Upper lobe of left lung (tissue), 6 donors: ENCODE results near the gene PRRC2C. TPM values are rescaled to one million over a fixed set of nuclear protein-coding genes. Genes with fewer than 3 reads are reported as not detected.

Source experiments
- ATAC-seq, 2 donors: fragments of 200-7000 bp; cut with Tn5 transposase; one replicate each; pipeline ENCODE4 v1.9.1; 2022; ENCODE audit warnings: mild to moderate bottlenecking in 2 of 2, moderate library complexity in 2 of 2; ENCODE audit not compliant: low FRiP score in 2 of 2
- DNase-seq, 2 donors: peaks; one replicate each; pipeline ENCODE4 v3.0.0-alpha.2; 2019 to 2020
- H3K27ac ChIP-seq, 4 donors: fragments of 200-600 bp; sonication (generic); one replicate each; pipeline ENCODE4 v1.5.1; 2016 to 2019
- H3K27me3 ChIP-seq, 4 donors: fragments of 200-600 bp; sonication (generic); one replicate each; pipeline ENCODE4 v1.5.1; 2017 to 2019
- H3K36me3 ChIP-seq, 4 donors: fragments of 200-600 bp; sonication (generic); one replicate each; pipeline ENCODE4 v1.5.1; 2016 to 2019
- H3K4me1 ChIP-seq, 4 donors: fragments of 200-600 bp; sonication (generic); one replicate each; pipeline ENCODE4 v1.5.1; 2018 to 2019
- H3K4me3 ChIP-seq, 4 donors: fragments of 200-600 bp; sonication (generic); one replicate each; pipeline ENCODE4 v1.5.1; 2017 to 2019; ENCODE audit warnings: mild to moderate bottlenecking in 2 of 4, moderate library complexity in 1 of 4
- H3K9me3 ChIP-seq, 4 donors: fragments of 200-600 bp; sonication (generic); one replicate each; pipeline ENCODE4 v1.5.1; 2018 to 2019
- CTCF ChIP-seq, 6 experiments: fragments of 450-650 bp in 4 of 6; fragments of 200-600 bp in 2 of 6; sonication (generic) in 2 of 6; IDR thresholded peaks; one replicate each; pipeline ENCODE4 v1.5.1; 2016 to 2019; ENCODE audit warnings: antibody characterized with exemption in 6 of 6
- EP300 ChIP-seq, 4 donors: sonication (generic); formaldehyde crosslinking; IDR thresholded peaks; one replicate each; pipeline ENCODE4 v1.5.1; 2017; ENCODE audit warnings: antibody characterized with exemption in 4 of 4, control low read depth in 2 of 4
- POLR2A ChIP-seq, 4 donors: fragments of 450-650 bp; IDR thresholded peaks; one replicate each; pipeline ENCODE4 v1.5.1; 2016 to 2017; ENCODE audit warnings: antibody characterized with exemption in 4 of 4, mild to moderate bottlenecking in 2 of 4
- POLR2AphosphoS5 ChIP-seq, 2 donors: sonication (generic); formaldehyde crosslinking; IDR thresholded peaks; one replicate each; pipeline ENCODE4 v1.5.1; 2017; ENCODE audit warnings: antibody characterized with exemption in 2 of 2
- WGBS, 2 donors: methylation state at CpG; one replicate each; pipeline ENCODE4 v1.1.5; 2017 to 2018; 5-methylcytosine and 5-hydroxymethylcytosine counted together
- total RNA-seq, 6 donors: library from RNA; depleted of rRNA in 4 of 6; stranded (reverse); fragments of >200 nt in 4 of 6; gene quantifications; one replicate each; pipeline versions ENCODE4 v1.1.0 to v1.2.1, GENCODE V29; 2016 to 2021
- donor health status: DM: no; HTN: no; CAD: no; lungs with moderate emphysema.
- donor health status: DM: no; HTN: yes; CAD: no; lungs with severe emphysema.

Gene PRRC2C
- total RNA-seq, 6 donors from 2014 or later = 92.8 to 131 (median 112) TPM

DNA sequence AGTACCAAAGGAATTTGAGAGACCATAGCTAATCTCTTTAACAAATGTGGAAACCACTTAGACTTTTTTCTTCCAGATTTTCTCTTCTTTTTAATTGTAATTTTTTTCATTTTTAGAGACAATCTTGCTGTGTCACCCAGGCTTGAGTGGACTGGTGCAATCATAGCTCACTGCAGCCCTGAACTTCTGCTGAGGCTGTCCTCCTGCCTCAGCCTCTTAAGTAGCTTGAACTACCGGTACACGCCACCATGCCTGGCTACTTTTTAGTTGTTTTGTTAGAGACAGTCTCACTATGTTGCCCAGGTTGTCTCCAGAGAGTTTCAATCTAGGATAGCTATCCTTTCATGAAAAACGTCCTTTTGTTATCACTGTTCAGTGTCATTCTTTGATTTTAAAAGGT is 15.0 kb downstream of the PRRC2C start:
- Histone ChIP-seq H3K4me1 (peaks cover 10 to 63% (median 13%) of the 10 kb centered on the region in 4 donors), H3K27ac (no peak overlapping the region), H3K9me3 (no peaks in the 10 kb centered on the region), H3K4me3 (no peak overlapping the region), H3K36me3 (peaks cover 0 to 4% (median 0%) of the 10 kb centered on the region in 4 donors), H3K27me3 (no peaks in the 10 kb centered on the region)
- WGBS, 2 donors = 88 to 89% methylated on average over 3 of the region's 3 CpGs
- TF ChIP-seq POLR2A (IDR thresholded peaks at IDR 0.05) = no peak
- no peak for TF ChIP-seq POLR2AphosphoS5 (IDR thresholded peaks at IDR 0.05)
- no peak for TF ChIP-seq EP300 (IDR thresholded peaks at IDR 0.05)
- no peak for TF ChIP-seq CTCF (IDR thresholded peaks at IDR 0.05)
- DNase-seq (no peak), ATAC-seq (no peak)

DNA sequence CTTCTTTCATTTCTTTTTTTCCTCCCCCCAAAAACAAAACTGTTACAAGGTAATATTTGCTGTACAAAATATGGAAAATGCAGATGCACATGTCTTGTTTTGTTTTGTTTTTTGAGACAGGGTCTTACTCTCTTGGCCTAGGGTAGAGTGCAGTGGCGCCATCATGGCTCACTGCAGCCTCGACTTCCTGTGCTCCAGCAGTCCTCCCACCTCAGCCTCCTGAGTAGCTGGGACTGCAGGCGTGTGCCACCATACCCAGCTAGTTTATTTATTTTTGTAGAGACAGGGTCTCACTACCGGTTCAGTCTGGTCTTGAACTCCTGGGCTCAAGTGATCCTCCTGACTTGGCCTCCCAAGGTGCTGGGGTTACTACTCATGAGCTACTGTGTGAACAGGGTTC is 15.5 kb downstream of the PRRC2C start:
- ATAC-seq = no peak
- TF ChIP-seq CTCF (IDR thresholded peaks at IDR 0.05) (no peak), POLR2A (IDR thresholded peaks at IDR 0.05) (no peak), POLR2AphosphoS5 (IDR thresholded peaks at IDR 0.05) (no peak), EP300 (IDR thresholded peaks at IDR 0.05) (no peak)

DNA sequence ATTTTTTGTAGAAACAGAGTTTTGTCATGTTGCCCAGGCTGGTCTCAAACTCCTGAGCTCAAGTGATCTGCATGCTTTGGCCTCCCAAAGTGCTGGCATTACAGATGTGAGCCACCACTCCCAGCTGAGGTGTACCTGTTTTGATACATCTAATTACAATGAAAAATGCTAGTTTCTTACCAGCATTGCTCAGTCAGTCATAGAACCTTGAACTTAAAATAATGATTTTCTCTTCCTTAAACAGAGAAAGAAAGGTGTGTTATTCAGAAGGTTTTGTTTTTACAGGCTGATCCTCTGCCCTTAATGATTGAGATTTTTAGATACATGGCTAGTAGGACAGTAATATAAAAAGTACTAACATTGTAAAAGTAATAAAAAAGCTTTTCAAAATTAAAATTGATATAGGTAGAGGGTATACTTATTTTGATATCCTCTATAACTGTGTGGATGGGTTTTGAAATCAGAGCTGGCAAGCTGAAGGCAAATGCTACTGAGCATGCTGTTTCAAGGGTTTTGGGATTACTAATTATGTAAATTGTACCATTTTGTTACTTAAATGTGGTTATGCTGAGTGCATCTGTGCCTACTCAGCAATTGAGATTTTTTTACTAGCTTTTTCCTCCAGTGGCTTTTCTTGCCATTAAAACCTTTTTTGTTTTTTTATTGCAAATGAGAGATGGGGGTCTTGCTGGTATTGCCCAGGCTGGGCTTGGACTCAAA is 16.1 kb downstream of the PRRC2C start:
- H3K27me3 ChIP-seq = no peaks in the 10 kb centered on the region
- DNase-seq (no peak), ATAC-seq (no peak)
- TF ChIP-seq POLR2AphosphoS5 (IDR thresholded peaks at IDR 0.05) (no peak), CTCF (IDR thresholded peaks at IDR 0.05) (no peak), POLR2A (IDR thresholded peaks at IDR 0.05) (no peak), EP300 (IDR thresholded peaks at IDR 0.05) (no peak)
- peaks cover 0 to 4% (median 0%) of the 10 kb centered on the region in 4 donors for H3K36me3 ChIP-seq
- H3K9me3 ChIP-seq = no peaks in the 10 kb centered on the region
- no peak overlapping the region for H3K27ac ChIP-seq
- no peak overlapping the region for H3K4me3 ChIP-seq
- H3K4me1 ChIP-seq = peaks cover 6 to 60% (median 13%) of the 10 kb centered on the region in 4 donors

More for the DNA sequence above, 15.5 kb downstream of the PRRC2C start:
- 97% methylated on average over 4 of the region's 4 CpGs for WGBS, 2 donors
- Histone ChIP-seq H3K4me3 (no peak overlapping the region), H3K27me3 (no peaks in the 10 kb centered on the region), H3K9me3 (no peaks in the 10 kb centered on the region), H3K27ac (no peak overlapping the region), H3K36me3 (peaks cover 0 to 4% (median 0%) of the 10 kb centered on the region in 4 donors), H3K4me1 (peaks cover 5 to 60% (median 8%) of the 10 kb centered on the region in 4 donors)
- no peak for DNase-seq

GRCh38 chr1:171506525-171507304 is 21.4 kb downstream of the PRRC2C start:
- no peaks in the 10 kb centered on the region for H3K9me3 ChIP-seq
- no peak for ATAC-seq

DNA sequence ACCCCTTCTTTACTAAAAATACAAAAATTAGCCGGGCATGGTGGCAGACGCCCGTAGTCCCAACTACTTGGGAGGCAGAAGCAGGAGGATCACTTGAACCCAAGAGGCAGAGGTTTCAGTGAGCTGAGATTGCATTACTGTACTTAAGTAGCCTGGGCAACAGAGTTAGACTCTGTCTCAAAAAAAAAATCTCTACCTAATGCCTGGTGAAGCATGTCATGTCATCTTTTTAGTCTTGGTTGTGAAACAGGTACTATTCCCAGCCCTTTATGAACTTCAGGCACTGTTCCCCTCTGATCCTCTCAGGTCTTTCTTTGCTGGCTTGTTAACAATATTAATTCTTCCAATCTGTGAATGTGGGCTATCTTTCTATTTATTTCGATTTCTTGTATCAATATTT is 22.1 kb downstream of the PRRC2C start:
- no peak for DNase-seq
- Histone ChIP-seq H3K27ac (no peak overlapping the region), H3K36me3 (no peaks in the 10 kb centered on the region), H3K27me3 (no peaks in the 10 kb centered on the region), H3K4me1 (peaks cover 22 to 44% (median 32%) of the 10 kb centered on the region in 4 donors), H3K4me3 (no peak overlapping the region), H3K9me3 (no peaks in the 10 kb centered on the region)
- WGBS, 2 donors = 91 to 98% methylated on average over 4 of the region's 4 CpGs
- no peak for ATAC-seq
- no peak for TF ChIP-seq CTCF (IDR thresholded peaks at IDR 0.05)
- TF ChIP-seq EP300 (IDR thresholded peaks at IDR 0.05) = no peak
- TF ChIP-seq POLR2AphosphoS5 (IDR thresholded peaks at IDR 0.05) = no peak
- TF ChIP-seq POLR2A (IDR thresholded peaks at IDR 0.05) = no peak

More at GRCh38 chr1:171506525-171507304, 21.4 kb downstream of the PRRC2C start:
- no peak overlapping the region for H3K27ac ChIP-seq
- no peak overlapping the region for H3K4me3 ChIP-seq
- no peaks in the 10 kb centered on the region for H3K27me3 ChIP-seq
- DNase-seq = no peak
- no peak for TF ChIP-seq POLR2AphosphoS5 (IDR thresholded peaks at IDR 0.05)
- no peak for TF ChIP-seq EP300 (IDR thresholded peaks at IDR 0.05)
- no peak for TF ChIP-seq POLR2A (IDR thresholded peaks at IDR 0.05)
- WGBS, 2 donors = 48 to 62% methylated on average over 1 of the region's 1 CpG
- H3K36me3 ChIP-seq = no peaks in the 10 kb centered on the region
- peaks cover 25 to 51% (median 31%) of the 10 kb centered on the region in 4 donors for H3K4me1 ChIP-seq
